A204.1 (cell line): ENCODE measurements around the gene PCDHGC4.

Experiments
- FAIRE-seq: peaks from 2 replicates; lab custom pipeline; 2012; peaks lifted over from hg19 to GRCh38; lab: Jason Lieb, UNC

Gene PCDHGC4

DNA sequence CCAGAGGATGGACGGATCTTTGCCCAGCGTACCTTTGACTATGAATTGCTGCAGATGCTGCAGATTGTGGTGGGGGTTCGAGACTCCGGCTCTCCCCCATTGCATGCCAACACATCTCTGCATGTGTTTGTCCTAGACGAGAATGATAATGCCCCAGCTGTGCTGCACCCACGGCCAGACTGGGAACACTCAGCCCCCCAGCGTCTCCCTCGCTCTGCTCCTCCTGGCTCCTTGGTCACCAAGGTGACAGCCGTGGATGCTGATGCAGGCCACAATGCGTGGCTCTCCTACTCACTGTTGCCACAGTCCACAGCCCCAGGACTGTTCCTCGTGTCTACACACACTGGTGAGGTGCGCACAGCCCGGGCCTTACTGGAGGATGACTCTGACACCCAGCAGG, 5.9 kb downstream of the PCDHGC4 start:
- FAIRE-seq = no peak

DNA sequence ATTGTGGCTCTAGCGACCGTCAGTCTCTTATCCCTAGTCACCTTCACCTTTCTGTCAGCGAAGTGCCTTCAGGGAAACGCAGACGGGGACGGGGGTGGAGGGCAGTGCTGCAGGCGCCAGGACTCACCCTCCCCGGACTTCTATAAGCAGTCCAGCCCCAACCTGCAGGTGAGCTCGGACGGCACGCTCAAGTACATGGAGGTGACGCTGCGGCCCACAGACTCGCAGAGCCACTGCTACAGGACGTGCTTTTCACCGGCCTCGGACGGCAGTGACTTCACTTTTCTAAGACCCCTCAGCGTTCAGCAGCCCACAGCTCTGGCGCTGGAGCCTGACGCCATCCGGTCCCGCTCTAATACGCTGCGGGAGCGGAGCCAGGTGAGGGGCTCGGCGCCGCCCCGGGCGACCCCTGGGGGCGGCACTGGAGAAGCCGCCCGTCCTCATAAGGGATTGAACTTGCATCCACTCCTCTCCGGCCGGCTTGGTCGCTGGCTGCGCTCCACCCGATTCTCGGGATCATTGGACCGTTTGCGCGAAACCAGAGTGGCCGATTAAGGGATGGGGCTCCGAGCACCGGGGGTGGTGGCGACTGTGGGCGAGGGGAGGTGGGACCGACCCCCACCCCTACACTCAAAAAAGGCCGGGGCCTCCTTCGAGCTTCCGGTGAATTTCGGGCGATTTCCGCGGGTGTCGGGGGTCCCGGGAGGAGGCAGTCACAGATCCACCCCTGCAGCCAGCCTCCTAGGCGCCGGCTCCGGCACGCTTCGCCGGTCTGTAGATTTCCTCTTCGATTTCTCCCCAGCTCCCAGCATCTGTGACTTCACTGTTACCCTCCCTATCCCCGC, 6.7 kb downstream of the PCDHGC4 start:
- FAIRE-seq = no peak

DNA sequence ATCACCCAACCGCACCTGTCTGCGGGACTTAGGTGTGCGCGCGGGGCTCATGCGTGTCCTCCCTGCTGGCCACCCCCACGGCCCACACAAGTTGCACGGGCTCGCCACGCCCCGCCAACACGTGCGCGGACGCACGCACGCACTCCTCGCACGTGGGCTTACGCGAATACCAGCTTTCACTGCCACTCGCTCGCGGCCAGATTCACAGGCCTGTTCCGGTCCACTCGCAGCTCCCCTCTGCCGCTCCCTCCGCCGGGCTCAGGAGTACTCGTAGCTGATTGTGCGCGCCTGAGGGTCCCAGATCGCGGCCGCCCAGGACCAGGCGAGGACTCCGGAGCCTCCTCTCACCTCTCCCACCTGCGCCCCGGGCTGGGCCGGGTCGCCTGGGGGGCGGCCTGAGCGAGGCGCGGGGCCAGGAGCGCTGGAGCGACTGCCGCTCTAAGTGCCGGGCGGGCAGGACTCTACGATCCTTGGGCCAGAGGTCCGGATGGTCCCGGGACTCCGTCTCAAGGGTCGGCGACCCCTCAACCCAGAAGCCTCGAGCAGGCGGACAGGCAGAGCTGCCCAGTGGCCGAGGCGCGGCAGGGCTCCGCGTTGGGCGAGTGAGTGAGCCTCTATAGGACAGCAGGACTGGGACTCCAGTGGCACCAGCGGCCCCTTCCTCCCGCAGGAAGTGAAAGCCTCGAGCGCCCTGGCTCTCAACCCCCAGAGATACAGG, 7.5 kb downstream of the PCDHGC4 start:
- FAIRE-seq = no peak

DNA sequence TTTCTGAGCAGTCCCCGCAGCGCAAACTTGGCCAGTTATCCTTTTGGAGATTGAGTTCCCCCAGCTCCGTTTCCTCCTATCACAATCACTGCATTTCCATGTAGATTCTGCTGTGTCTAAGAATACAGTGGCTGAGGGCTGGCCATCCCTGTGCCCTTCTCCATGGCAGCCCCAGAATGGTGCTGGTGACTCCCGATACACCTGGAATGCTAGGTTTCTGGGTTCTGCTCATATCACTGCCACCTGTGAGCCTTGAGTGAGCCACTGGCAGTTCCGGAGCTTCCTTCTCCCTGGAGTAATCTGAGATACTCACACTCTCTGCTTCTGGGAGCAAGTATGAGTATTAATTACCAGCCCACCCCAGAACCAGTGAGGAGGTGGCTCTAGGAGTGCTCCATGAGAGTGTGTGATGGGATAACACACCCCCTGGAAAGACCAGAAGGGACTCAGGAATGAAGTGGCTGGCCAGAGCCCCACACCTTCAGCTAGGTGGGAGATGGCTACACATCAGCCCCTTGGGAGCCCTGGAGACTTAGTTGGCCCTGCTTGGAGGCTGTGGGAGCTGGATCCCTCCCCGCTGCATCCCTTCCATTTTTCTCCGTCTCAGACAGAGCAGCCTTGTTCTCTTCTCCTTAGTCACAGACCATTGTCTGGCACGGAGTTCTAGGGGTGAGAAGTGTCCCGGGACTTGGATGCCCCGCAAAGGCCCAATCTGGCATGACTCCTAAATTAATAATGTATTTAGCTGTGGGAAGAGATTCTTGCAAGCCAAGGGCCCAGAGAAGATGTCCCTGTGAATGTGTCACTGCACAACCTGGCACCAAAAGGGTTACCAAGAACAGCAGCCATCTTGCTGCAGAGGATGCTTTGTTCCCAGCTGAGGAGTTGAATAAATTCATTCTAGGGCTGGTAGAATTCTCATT, 8.9 kb downstream of the PCDHGC4 start:
- no peak for FAIRE-seq

DNA sequence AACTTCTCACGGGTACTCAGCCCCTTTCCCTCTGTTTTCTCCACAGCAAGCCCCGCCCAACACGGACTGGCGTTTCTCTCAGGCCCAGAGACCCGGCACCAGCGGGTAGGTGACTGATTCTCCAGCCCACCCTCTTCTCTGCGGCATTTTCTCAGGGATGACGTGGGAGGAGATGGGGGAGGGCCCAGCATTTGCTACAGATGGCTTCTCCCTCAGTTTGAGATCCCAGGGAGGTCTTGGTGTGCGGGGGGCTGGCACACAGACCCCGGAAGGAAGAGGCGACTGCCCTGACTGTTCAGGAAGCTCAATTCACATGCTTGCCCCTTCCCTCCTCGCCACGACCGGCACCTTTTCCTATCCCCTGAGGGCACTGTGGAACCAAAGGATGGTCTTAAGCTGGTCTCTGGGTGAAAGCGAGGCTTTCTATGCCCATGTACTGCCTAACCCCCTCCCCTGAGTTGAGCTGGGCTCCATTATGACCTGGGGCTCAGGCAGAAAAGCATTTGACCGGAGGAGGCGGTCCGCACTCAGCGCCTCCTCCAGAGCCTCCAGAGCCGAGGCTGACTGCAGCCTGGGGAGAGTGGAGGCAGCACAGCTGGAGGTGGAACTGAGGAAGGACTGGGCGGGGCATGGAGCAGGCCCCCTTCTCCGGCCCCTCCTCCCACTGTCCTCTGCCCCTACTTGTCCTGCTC, 10.1 kb downstream of the PCDHGC4 start:
- no peak for FAIRE-seq

DNA sequence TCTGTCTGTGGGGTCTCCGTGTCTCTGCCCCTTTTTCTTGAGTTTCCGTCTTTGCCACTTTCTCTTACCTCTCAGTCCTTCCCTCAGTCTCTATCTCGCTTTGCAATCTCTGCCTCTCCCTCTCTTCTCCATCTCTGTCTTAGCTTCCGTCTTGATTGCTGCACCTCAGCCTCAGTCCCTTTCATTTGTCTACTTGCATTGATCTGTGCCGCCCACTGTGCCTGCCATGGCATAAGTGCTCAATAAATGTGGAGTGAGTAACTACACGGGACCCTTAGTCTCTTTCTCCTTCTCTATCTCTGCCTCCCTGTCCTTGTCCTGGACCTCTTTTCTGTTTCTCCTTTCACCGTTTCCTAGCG, 10.6 kb downstream of the PCDHGC4 start:
- FAIRE-seq = no peak

DNA sequence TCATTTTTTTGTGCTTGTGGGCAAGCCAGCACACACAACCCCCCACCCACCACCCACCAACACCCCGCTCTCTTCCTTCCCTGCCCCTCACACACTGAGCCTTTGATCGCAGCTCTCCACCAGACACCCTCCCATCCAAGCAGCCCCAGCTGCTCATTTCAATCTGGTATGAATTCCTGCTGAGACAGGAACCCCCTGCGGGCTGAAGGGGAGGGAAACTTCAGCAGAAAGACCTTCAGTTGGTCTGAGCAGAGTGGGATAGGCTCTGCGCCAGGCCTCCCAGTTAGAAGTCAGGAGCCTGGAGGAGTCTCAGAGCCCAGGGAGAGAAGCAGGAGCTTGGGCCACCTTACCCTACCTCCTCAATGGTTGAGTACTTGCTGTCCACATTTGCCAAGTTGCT, 11.2 kb downstream of the PCDHGC4 start:
- no peak for FAIRE-seq

DNA sequence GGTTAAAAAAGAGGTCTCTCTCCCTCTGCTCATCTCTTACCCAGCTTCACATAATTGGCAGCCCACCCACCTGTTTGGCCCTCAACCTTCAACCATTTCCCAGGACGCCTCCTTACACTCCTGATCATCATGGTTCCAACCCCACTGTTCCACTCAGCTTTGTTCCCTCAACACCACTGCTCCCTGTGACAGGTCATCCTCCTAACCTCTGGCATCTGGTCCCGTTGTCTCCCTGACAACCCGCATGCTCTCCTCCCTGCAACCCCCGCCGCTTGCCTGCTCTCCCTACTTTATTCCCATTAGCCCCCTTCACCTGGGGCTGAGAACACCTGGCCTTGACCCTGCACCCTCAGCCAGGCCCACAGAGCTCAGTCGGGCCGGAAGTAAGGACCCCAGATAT, 16.9 kb downstream of the PCDHGC4 start:
- FAIRE-seq = no peak

DNA sequence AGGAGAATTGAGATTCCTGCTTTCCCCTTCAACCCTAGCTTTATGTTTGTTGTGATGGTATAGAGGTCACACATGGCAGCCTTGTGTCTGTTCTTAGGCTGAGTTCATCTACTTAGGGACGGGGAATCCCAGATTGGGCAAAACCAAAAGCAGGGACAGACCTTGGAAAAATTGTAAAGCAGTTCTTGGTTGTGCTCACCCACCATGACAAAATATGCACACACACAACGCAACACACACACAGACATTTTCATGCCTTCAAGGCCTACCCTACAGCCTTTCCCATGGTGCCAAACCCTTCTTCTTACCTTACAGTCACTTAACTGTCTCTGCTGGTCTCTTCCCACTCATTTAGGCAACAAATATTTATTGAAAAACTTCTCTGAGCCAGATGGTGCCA, 18.9 kb downstream of the PCDHGC4 start:
- FAIRE-seq = no peak

DNA sequence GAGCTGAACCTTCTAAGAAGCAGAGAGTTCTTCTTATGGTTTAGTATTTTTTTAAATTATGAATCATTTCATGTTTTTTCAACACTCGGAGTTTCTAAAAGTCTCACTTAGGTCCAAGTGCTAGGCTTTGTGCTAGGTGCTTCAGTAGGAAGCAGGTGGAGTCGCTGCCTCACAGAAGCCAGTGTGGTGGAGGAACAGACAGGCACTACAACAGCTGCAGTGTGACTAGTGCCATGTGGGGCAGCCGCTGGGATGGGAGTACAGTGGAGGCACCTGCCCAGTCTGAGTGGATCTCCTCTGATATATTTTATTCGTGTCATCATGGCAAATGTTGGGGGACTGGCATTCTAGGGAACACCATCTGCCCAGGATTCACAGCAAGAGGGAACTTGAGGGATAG, 19.4 kb downstream of the PCDHGC4 start:
- no peak for FAIRE-seq

DNA sequence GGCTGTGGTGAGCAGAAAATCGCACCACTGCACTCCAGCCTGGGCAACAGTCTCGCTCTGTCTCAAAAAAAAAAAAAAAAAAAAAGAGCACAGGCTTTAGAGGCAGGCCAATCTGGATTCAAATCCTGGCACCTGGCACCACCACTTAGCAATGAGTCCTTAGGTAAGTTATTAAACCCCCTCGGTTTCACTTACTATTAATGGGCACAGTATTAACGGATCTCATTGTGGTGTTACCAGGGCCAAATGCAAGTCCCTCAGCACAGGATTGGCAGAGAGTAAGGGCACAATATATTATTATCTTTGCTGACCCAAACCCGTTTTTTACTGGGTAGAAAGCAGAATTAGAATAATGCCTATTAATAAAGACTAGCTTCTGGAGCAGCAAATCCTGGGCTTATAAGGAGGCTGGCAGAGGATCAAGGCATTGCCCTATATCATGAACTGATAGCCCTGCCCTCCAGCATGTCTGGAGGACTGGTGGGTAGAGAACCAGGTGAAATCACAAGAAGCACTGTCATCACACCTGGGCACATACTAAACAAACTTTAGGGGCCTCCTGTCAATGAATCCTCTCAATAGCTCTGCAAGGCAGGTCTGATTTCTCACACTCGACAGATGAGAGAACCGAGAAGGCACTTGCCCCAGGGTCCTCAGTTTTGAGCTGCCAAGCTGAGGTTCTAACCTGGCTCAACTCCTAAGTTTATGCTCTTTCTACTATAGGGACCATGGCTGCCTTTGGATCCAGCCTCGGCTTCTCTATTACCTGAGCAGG, 21.7 kb downstream of the PCDHGC4 start:
- no peak for FAIRE-seq

DNA sequence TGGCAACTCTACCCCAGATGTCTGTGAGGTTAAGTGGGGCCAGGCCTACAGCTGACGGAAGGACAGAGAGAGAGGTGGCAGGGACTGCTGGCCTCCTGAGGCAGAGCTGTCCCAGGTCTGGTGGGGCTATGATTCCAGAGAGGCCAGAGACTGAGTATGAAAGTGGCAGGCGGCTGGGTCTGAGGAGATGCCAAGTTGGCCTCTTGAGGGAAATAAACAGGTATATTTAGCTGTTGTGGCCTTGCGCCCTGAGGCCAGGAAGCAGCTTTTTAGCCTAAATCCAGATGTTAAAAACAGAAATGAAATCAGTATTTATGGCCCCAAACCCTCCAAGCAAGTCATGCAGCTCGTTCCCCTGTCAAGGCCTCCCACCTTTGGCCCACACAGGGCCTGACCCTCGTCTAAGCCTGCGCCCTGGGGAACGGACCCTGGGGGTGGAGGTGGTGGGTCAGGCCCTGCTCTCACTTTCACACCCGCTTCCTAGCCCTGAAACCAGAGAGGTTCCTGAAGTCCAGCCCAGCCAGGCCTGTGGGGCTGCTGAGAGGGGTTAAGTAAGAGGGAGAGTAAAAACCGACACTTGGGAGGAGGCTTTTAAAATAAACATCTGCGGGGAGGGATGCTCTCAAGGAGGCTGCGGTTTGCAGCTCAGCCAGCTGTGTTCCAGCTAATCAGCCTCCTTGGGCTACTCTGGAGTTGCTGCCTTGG, 22.7 kb downstream of the PCDHGC4 start:
- no peak for FAIRE-seq

DNA sequence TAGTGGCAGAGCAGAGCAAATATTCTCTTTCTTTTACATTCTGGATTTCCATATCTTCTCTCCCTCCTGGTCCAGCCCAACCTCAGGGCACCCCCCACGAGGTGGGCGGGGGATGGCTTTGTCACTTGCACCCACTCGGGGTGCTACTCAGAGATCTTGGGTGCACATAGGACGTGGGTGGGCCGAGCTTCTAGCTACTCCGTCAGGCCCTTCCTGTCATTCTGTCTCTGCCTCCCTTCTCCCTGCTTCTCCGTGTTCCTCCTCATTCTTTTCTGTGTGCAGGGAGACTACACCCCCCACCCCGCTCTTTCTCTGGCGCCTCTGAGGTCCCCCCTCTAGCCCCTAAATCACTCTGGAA, 23.6 kb downstream of the PCDHGC4 start:
- no peak for FAIRE-seq

DNA sequence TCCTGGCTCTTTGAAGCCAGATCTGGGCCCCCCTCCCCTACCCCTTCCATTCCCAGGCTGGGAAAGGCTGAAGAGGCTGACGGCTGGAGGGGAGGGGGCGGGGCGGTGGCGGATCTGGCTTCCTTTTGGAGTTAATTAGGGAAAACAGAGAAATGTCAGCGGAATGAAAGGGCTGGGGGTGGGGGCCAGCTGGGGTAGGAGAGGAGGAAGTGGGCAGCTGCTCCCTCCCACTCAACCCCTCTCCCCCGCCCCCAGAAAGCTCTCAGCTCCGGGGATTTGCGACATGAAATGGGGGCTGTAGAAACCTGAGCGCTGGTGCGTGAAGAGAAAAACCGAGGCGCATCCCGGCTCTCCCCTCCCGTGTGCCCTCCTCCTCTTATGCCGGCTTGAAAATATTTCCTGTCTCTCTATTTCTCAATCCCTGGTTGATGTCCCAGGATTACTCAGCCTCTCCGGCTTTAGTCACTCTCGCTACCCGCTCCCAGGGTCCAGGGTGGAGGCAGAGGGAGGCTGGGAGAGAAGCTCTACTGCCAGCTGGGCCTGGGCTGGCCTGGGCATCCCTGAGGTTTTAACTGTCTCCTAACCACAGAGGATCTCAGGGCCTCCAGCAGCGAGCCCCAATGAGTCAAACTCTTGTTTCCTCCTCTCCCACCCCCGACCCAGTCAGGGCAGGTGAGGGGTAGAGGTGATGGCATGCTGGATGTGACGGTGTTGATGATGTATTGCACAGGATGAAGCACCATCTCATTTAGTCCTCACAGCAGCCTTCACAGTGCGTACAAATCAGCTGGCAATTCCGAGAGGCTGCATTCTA, 24.2 kb downstream of the PCDHGC4 start:
- no peak for FAIRE-seq

DNA sequence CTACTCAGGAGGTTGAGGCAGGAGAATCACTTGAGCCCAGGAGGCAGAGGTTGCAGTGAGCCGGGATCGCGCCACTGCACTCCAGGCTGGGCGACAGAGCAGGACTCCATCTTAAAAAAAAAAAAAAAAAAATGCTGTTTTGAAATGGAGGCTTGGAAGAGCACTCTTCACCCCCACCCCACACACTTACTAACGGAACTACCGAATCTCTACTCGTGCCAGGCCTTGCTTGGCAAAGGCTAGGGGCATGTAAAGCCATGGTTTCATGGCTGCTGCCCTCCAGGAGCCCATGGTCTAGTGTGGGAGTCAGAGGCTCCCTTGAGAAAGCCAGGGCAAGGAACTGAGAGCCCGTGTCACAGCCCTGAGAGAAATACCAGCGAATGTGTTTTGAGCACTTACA, 25.3 kb downstream of the PCDHGC4 start:
- no peak for FAIRE-seq

DNA sequence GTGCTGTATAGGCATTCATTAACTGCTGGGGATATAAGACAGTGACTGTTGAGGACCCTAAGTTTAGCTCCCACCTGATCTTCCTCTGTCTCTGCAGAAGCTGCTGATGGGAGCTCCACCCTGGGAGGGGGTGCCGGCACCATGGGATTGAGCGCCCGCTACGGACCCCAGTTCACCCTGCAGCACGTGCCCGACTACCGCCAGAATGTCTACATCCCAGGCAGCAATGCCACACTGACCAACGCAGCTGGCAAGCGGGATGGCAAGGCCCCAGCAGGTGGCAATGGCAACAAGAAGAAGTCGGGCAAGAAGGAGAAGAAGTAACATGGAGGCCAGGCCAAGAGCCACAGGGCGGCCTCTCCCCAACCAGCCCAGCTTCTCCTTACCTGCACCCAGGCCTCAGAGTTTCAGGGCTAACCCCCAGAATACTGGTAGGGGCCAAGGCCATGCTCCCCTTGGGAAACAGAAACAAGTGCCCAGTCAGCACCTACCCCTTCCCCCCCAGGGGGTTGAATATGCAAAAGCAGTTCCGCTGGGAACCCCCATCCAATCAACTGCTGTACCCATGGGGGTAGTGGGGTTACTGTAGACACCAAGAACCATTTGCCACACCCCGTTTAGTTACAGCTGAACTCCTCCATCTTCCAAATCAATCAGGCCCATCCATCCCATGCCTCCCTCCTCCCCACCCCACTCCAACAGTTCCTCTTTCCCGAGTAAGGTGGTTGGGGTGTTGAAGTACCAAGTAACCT, 26.2 kb downstream of the PCDHGC4 start:
- FAIRE-seq = no peak

DNA sequence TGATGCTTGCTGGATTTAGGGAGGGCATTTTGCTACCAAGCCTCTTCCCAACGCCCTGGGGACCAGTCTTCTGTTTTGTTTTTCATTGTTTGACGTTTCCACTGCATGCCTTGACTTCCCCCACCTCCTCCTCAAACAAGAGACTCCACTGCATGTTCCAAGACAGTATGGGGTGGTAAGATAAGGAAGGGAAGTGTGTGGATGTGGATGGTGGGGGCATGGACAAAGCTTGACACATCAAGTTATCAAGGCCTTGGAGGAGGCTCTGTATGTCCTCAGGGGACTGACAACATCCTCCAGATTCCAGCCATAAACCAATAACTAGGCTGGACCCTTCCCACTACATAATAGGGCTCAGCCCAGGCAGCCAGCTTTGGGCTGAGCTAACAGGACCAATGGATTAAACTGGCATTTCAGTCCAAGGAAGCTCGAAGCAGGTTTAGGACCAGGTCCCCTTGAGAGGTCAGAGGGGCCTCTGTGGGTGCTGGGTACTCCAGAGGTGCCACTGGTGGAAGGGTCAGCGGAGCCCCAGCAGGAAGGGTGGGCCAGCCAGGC, 27.0 kb downstream of the PCDHGC4 start:
- no peak for FAIRE-seq

DNA sequence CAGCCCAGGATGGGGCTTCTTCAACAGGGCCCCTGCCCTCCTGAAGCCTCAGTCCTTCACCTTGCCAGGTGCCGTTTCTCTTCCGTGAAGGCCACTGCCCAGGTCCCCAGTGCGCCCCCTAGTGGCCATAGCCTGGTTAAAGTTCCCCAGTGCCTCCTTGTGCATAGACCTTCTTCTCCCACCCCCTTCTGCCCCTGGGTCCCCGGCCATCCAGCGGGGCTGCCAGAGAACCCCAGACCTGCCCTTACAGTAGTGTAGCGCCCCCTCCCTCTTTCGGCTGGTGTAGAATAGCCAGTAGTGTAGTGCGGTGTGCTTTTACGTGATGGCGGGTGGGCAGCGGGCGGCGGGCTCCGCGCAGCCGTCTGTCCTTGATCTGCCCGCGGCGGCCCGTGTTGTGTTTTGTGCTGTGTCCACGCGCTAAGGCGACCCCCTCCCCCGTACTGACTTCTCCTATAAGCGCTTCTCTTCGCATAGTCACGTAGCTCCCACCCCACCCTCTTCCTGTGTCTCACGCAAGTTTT, 27.6 kb downstream of the PCDHGC4 start:
- FAIRE-seq = no peak
